ENCODE data around the gene DNAJC27. TPM values are rescaled to one million over a fixed set of nuclear protein-coding genes. Genes with fewer than 3 reads are reported as not detected.

DNAJC27 gene
- total RNA-seq, 8 experiments from 2014 or later = 5.2 to 12.5 (median 8.1) TPM

DNA sequence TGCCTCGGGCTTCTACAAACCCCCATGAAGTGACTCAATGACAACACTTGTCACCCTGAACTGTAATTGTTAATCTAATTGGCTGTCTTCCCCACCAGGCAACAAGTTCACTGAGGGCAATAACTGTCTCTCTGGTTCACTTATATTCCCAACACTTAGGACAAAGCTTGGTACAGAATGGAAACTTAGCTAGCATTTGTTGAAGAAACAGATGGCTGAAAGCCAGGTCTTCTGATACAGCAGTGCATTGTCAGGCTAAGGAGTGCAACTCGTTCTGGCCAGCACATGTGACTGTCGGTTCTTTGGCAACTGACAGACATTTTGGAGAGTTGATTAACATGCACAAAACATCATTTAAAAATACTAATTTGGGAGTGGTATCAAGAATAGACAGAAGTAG, 14.6 kb upstream of the DNAJC27 start:
- Histone ChIP-seq H3K4me3 (no peak overlapping the region), H3K27ac (no peak overlapping the region), H3K4me1 (replicated peaks in 1 of 2) (peaks cover 12 to 20% of the 10 kb centered on the region in 2 donors)
- in situ Hi-C loops (cut with MboI; ENCODE audit: low pct_unique_long_range_greater_than_20kb in 2 of 9, low sequenced_read_pairs in 9 of 9, unreplicated experiment in 9 of 9) = loop anchor here in 3 of 9 experiments (10.0 to 25.0 kb wide), 3 partner anchors 126 to 151 kb away; no protein-coding TSS in a partner anchor
- 0 to 60% (median 13%) methylated on average over 1 to 3 of the region's 3 CpGs; no CpG with 5 or more reads in 1 of the 10 experiments for WGBS, 10 experiments
- peak in 4 of 8 experiments; percentile 46 to 68 (median 58) for ATAC-seq (replicated peaks in 6 of 8)

- Histone ChIP-seq H3K4me1 (replicated peaks in 1 of 2) (peaks cover 12 to 20% of the 10 kb centered on the region in 2 donors), H3K4me3 (no peak overlapping the region), H3K27ac (no peak overlapping the region)
- 0 to 89% (median 70%) methylated on average over 1 to 8 of the region's 8 CpGs; no CpG with 5 or more reads in 1 of the 10 experiments for WGBS, 10 experiments
- ATAC-seq (replicated peaks in 6 of 8) = peak in 3 of 8 experiments; percentile 31 to 88 (median 59)
- in situ Hi-C loops (cut with MboI; ENCODE audit: low pct_unique_long_range_greater_than_20kb in 2 of 9, low sequenced_read_pairs in 9 of 9, unreplicated experiment in 9 of 9) = loop anchor here in 3 of 9 experiments (10.0 to 25.0 kb wide), 3 partner anchors 127 to 152 kb away; no protein-coding TSS in a partner anchor
Observed at GRCh38 chr2:24985511-24985910, 13.8 kb upstream of the DNAJC27 start.

- in situ Hi-C loops (cut with MboI; ENCODE audit: low pct_unique_long_range_greater_than_20kb in 2 of 9, low sequenced_read_pairs in 9 of 9, unreplicated experiment in 9 of 9) = loop anchor here in 3 of 9 experiments (10.0 to 25.0 kb wide), 3 partner anchors 127 to 152 kb away; no protein-coding TSS in a partner anchor
- H3K4me3 ChIP-seq = no peak overlapping the region
- peaks cover 12 to 20% of the 10 kb centered on the region in 2 donors for H3K4me1 ChIP-seq (replicated peaks in 1 of 2)
- WGBS, 10 experiments = 0 to 89% (median 17%) methylated on average over 1 to 7 of the region's 8 CpGs; no CpG with 5 or more reads in 3 of the 10 experiments
- peak in 7 of 8 experiments; percentile 65 to 99 (median 98) for ATAC-seq (replicated peaks in 6 of 8)
- peak overlapping the region in 1 of 2 donors; percentile 1 for H3K27ac ChIP-seq
Observed at GRCh38 chr2:24984912-24985311, 13.2 kb upstream of the DNAJC27 start.

- in situ Hi-C loops (cut with MboI; ENCODE audit: low pct_unique_long_range_greater_than_20kb in 2 of 9, low sequenced_read_pairs in 9 of 9, unreplicated experiment in 9 of 9) = loop anchor here in 3 of 9 experiments (10.0 to 25.0 kb wide), 3 partner anchors 131 to 156 kb away; no protein-coding TSS in a partner anchor
- no peak for ATAC-seq (replicated peaks in 6 of 8)
- WGBS, 10 experiments = 17 to 79% (median 65%) methylated on average over 2 to 3 of the region's 3 CpGs; no CpG with 5 or more reads in 4 of the 10 experiments
- Histone ChIP-seq H3K27ac (no peak overlapping the region), H3K4me1 (replicated peaks in 1 of 2) (peaks cover 12 to 18% of the 10 kb centered on the region in 2 donors), H3K4me3 (no peak overlapping the region)
Observed at GRCh38 chr2:24981411-24982136, 9.8 kb upstream of the DNAJC27 start.

DNA sequence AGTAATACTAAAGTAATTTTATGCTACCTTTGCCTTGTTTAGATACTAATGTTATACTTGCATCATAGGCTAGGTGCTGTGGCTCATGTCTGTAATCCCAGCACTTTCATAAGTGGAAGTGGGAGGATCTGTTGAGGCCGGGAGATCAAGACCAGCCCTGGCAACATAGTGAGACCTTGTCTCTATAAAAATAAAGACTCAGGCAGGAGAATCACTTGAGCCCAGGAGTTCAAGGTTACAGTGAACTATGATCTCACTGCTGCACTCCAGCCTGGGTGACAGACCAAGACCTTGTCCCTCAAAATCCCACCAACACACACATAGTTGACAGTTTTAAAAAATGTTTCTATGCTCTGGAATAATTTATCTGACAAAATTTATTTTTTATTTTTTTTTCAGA, 6.9 kb upstream of the DNAJC27 start:
- no peak for ATAC-seq (replicated peaks in 6 of 8)
- in situ Hi-C loops (cut with MboI; ENCODE audit: low pct_unique_long_range_greater_than_20kb in 2 of 9, low sequenced_read_pairs in 9 of 9, unreplicated experiment in 9 of 9) = loop anchor here in 3 of 9 experiments (10.0 to 25.0 kb wide), 3 partner anchors 134 to 159 kb away; no protein-coding TSS in a partner anchor
- 43 to 100% (median 67%) methylated on average over 1 of the region's 1 CpG; no CpG with 5 or more reads in 5 of the 10 experiments for WGBS, 10 experiments
- H3K4me1 ChIP-seq (replicated peaks in 1 of 2) = no peaks in the 10 kb centered on the region
- H3K4me3 ChIP-seq = no peak overlapping the region
- no peak overlapping the region for H3K27ac ChIP-seq

- in situ Hi-C loops (cut with MboI; ENCODE audit: low pct_unique_long_range_greater_than_20kb in 2 of 9, low sequenced_read_pairs in 9 of 9, unreplicated experiment in 9 of 9) = loop anchor here in 3 of 9 experiments (10.0 to 25.0 kb wide), 3 partner anchors 135 to 160 kb away; no protein-coding TSS in a partner anchor
- H3K4me3 ChIP-seq = no peak overlapping the region
- H3K4me1 ChIP-seq (replicated peaks in 1 of 2) = peaks cover 0 to 5% of the 10 kb centered on the region in 2 donors
- no peak for ATAC-seq (replicated peaks in 6 of 8)
- H3K27ac ChIP-seq = no peak overlapping the region
- WGBS, 10 experiments = 33 to 86% (median 73%) methylated on average over 1 to 2 of the region's 2 CpGs; no CpG with 5 or more reads in 1 of the 10 experiments
Observed at GRCh38 chr2:24977631-24978030, 5.9 kb upstream of the DNAJC27 start.

DNA sequence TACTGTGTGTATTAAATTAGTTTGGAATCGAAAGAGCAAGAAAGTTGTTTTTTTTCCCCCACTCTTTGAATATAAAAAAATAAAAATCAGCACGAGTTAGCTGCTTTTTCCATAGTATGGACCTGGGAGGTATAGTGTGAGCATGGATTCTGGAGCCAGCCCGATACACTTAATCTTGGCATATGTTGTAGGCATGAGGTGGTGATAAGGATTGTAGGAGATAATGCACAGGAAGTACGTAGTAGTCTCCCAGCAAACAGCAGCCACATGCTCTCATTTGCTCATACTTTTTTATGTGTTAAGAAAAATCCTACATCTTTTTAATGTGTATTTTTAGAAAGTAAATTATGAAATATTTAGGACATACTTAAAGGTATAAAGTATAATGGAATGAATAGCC, 2.1 kb upstream of the DNAJC27 start:
- H3K4me1 ChIP-seq (replicated peaks in 1 of 2) = peaks cover 4 to 8% of the 10 kb centered on the region in 2 donors
- no peak overlapping the region for H3K27ac ChIP-seq
- WGBS, 10 experiments = 65 to 100% (median 82%) methylated on average over 1 to 4 of the region's 4 CpGs; no CpG with 5 or more reads in 1 of the 10 experiments
- ATAC-seq (replicated peaks in 6 of 8) = no peak
- H3K4me3 ChIP-seq = no peak overlapping the region
- in situ Hi-C loops (cut with MboI; ENCODE audit: low pct_unique_long_range_greater_than_20kb in 2 of 9, low sequenced_read_pairs in 9 of 9, unreplicated experiment in 9 of 9) = loop anchor here in 2 of 9 experiments (10.0 to 25.0 kb wide), 2 partner anchors 151 to 562 kb away; no protein-coding TSS in a partner anchor

GRCh38 chr2:24972315-24972961, 683 bp upstream of the DNAJC27 start:
- H3K4me1 ChIP-seq (replicated peaks in 1 of 2) = peaks cover 4 to 8% of the 10 kb centered on the region in 2 donors
- H3K4me3 ChIP-seq = peak overlapping the region; percentile 55 to 85 (median 75)
- ATAC-seq (replicated peaks in 6 of 8) = no peak
- 0 to 14% (median 1%) methylated on average over 2 to 16 of the region's 19 CpGs; no CpG with 5 or more reads in 1 of the 10 experiments for WGBS, 10 experiments
- in situ Hi-C loops (cut with MboI; ENCODE audit: low pct_unique_long_range_greater_than_20kb in 2 of 9, low sequenced_read_pairs in 9 of 9, unreplicated experiment in 9 of 9) = loop anchor here in 2 of 9 experiments (10.0 to 25.0 kb wide), 2 partner anchors 152 to 560 kb away; no protein-coding TSS in a partner anchor
- peak overlapping the region; percentile 97 to 99 for H3K27ac ChIP-seq

- in situ Hi-C loops (cut with MboI; ENCODE audit: low pct_unique_long_range_greater_than_20kb in 2 of 9, low sequenced_read_pairs in 9 of 9, unreplicated experiment in 9 of 9) = loop anchor here in 2 of 9 experiments (10.0 to 25.0 kb wide), 2 partner anchors 154 to 559 kb away; no protein-coding TSS in a partner anchor
Observed at GRCh38 chr2:24971286-24971535, 544 bp downstream of the DNAJC27 start.

DNA sequence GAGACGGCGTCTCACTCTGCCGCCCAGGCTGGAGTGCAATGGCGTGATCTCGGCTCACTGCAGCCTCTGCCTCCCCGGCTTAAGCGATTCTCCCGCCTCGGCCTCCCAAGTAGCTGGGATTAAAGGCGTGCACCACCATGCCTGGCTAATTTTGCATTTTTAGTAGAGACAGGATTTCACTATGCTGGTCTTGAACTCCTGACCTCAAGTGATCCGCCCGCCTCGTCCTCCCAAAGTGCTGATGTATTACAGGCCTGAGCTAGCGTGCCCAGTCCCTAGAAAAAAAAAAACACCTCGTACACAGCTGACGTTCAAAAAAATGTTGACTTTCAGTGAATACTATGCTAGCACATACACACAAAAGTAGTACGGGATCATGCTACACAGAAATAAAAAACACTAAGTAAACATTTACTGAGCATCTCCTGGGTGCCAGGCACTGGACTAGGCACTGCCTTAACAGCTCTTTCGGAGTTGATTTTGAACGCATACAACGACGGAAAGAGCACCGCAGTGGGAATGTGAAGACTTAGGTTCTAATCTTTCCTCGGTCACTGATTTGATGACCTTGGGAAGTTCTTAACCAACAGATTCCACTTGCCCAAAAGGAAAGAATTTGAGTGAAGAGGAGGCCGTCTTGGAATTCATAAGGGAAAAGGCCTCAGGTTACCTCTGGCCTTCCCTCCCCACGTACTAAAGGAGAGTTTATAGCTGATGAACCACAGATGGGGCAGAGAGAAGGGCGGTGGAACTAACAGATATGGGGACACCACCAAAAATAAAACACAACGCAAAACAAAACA, 1.1 kb downstream of the DNAJC27 start:
- no peak for ATAC-seq (replicated peaks in 6 of 8)
- Histone ChIP-seq H3K4me1 (replicated peaks in 1 of 2) (peaks cover 4 to 8% of the 10 kb centered on the region in 2 donors), H3K27ac (peak overlapping the region; percentile 97 to 99), H3K4me3 (peak overlapping the region; percentile 55 to 85 (median 75))
- WGBS, 10 experiments = 51 to 100% (median 74%) methylated on average over 6 to 18 of the region's 27 CpGs
- in situ Hi-C loops (cut with MboI; ENCODE audit: low pct_unique_long_range_greater_than_20kb in 2 of 9, low sequenced_read_pairs in 9 of 9, unreplicated experiment in 9 of 9) = loop anchor here in 2 of 9 experiments (10.0 to 25.0 kb wide), 2 partner anchors 154 to 558 kb away; no protein-coding TSS in a partner anchor

More at GRCh38 chr2:24971286-24971535, 544 bp downstream of the DNAJC27 start:
- H3K27ac ChIP-seq = peak overlapping the region; percentile 97 to 99
- H3K4me3 ChIP-seq = peak overlapping the region; percentile 55 to 85 (median 75)
- 0 to 3% (median 1%) methylated on average over 3 to 20 of the region's 23 CpGs; no CpG with 5 or more reads in 5 of the 10 experiments for WGBS, 10 experiments
- ATAC-seq (replicated peaks in 6 of 8) = peak; percentile 1 to 21 (median 10)
- H3K4me1 ChIP-seq (replicated peaks in 1 of 2) = peaks cover 4 to 8% of the 10 kb centered on the region in 2 donors

DNA sequence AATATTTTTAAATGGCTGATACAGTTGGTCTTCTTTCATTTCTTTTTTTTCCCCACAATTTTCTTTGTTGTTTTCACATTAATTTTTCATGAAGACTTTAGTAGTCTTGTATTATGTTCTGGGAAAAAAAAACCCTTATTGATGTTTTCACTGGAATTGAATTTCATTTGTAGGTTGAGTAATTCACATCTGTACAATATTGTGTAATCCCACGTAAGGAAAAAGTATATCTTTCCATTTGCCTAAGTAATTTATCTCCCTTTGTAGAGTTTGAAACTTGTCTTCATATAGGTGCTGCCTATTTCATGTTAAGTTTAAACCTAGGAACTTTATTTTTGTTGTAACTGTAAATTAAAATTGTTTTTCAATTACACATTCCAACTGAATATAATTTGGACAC, 2.0 kb downstream of the DNAJC27 start:
- H3K4me3 ChIP-seq = no peak overlapping the region
- peaks cover 4 to 8% of the 10 kb centered on the region in 2 donors for H3K4me1 ChIP-seq (replicated peaks in 1 of 2)

DNA sequence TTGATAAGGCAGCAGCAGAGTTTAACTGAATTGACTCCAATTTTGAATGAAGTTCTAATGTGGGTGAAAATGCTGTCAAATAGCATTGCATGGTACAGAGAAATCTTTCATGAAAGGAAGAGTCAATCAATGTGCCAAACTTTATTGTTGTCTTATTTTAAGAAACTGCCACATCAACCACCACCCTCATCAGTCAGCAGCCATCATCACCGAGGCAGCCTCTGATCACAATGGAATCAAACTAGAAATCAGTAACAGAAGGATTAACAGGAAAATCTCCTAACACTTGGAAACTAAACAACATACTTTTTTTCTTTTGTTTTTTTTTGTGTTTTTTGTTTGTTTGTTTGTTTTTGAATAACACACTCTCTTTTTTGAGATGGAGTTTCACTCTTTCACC, 9.9 kb downstream of the DNAJC27 start:
- ATAC-seq (replicated peaks in 6 of 8) = no peak
- in situ Hi-C loops (cut with MboI; ENCODE audit: low pct_unique_long_range_greater_than_20kb in 2 of 9, low sequenced_read_pairs in 9 of 9, unreplicated experiment in 9 of 9) = loop anchor here in 1 of 9 experiments (25.0 kb wide), 1 partner anchor 550 kb away; no protein-coding TSS in a partner anchor
- H3K4me3 ChIP-seq = no peak overlapping the region
- no peak overlapping the region for H3K27ac ChIP-seq
- H3K4me1 ChIP-seq (replicated peaks in 1 of 2) = no peaks in the 10 kb centered on the region
- WGBS, 10 experiments = 78 to 100% (median 100%) methylated on average over 1 of the region's 1 CpG; no CpG with 5 or more reads in 2 of the 10 experiments

More for the DNA sequence above, 2.0 kb downstream of the DNAJC27 start:
- no peak overlapping the region for H3K27ac ChIP-seq
- 20 to 100% (median 71%) methylated on average over 1 of the region's 1 CpG; no CpG with 5 or more reads in 1 of the 10 experiments for WGBS, 10 experiments
- no peak for ATAC-seq (replicated peaks in 6 of 8)
- in situ Hi-C loops (cut with MboI; ENCODE audit: low pct_unique_long_range_greater_than_20kb in 2 of 9, low sequenced_read_pairs in 9 of 9, unreplicated experiment in 9 of 9) = loop anchor here in 2 of 9 experiments (10.0 to 25.0 kb wide), 2 partner anchors 155 to 557 kb away; no protein-coding TSS in a partner anchor
